GM19468 (cell line): ENCODE measurements around the gene DNM1L.
"Not testable (repeated sequence)": the region's sequence is repeated elsewhere in the genome, so short reads cannot be mapped to it uniquely, and the experiment has no call there.

Experiments
- ATAC-seq: cut with Tn5 transposase; IDR thresholded peaks from one replicate; pipeline ENCODE4 v1.9.1; 2021; ENCODE audit warnings: mild to moderate bottlenecking, moderate library complexity, moderate number of reproducible peaks; ENCODE audit not compliant: unreplicated experiment; ENCODE audit errors: extremely low read depth

DNM1L gene

GRCh38 chr12:32693036-32693435, 13.9 kb downstream of the DNM1L start:
- ATAC-seq = no peak

- no peak for ATAC-seq
Observed at GRCh38 chr12:32695787-32696186, 16.7 kb downstream of the DNM1L start.

- no peak for ATAC-seq
Observed at GRCh38 chr12:32697445-32697844, 18.3 kb downstream of the DNM1L start.

GRCh38 chr12:32698285-32698684, 19.2 kb downstream of the DNM1L start:
- ATAC-seq = no peak

- ATAC-seq = not testable (repeated sequence)
Observed at GRCh38 chr12:32699437-32699836, 20.3 kb downstream of the DNM1L start.

- no peak for ATAC-seq
Observed at GRCh38 chr12:32702473-32702872, 23.4 kb downstream of the DNM1L start.

GRCh38 chr12:32702946-32703345, 23.8 kb downstream of the DNM1L start:
- no peak for ATAC-seq

- ATAC-seq = no peak
Observed at GRCh38 chr12:32705783-32706182, 26.7 kb downstream of the DNM1L start.

- no peak for ATAC-seq
Observed at GRCh38 chr12:32706335-32707024, 27.4 kb downstream of the DNM1L start.

- no peak for ATAC-seq
Observed at GRCh38 chr12:32708926-32709325, 29.8 kb downstream of the DNM1L start.

- ATAC-seq = no peak
Observed at GRCh38 chr12:32714772-32715171, 35.7 kb downstream of the DNM1L start.

- no peak for ATAC-seq
Observed at GRCh38 chr12:32718926-32719325, 39.8 kb downstream of the DNM1L start.

- not testable (repeated sequence) for ATAC-seq
Observed at GRCh38 chr12:32725308-32725707, 46.2 kb downstream of the DNM1L start.

- no peak for ATAC-seq
Observed at GRCh38 chr12:32726286-32726685, 47.2 kb downstream of the DNM1L start.

GRCh38 chr12:32727237-32727636, 48.1 kb downstream of the DNM1L start:
- ATAC-seq = no peak

- no peak for ATAC-seq
Observed at GRCh38 chr12:32734952-32735351, 55.9 kb downstream of the DNM1L start.

- ATAC-seq = no peak
Observed at GRCh38 chr12:32736445-32736844, 57.3 kb downstream of the DNM1L start.

GRCh38 chr12:32737715-32738114, 58.6 kb downstream of the DNM1L start:
- ATAC-seq = no peak

GRCh38 chr12:32739279-32739678, 60.2 kb downstream of the DNM1L start:
- ATAC-seq = no peak

GRCh38 chr12:32742133-32742532, 63.0 kb downstream of the DNM1L start:
- no peak for ATAC-seq

GRCh38 chr12:32743264-32743663, 64.2 kb downstream of the DNM1L start:
- ATAC-seq = no peak

GRCh38 chr12:32753605-32754004, 74.5 kb downstream of the DNM1L start:
- ATAC-seq = no peak
